Stimulated activated naive CD8-positive, alpha-beta T cell treated with anti-CD3 and anti-CD28 coated beads, Interleukin-15, amount 100 ng/mL, for 72 hours (primary cell): Measurements from ENCODE around the gene FAM168A.

Experiments
- ATAC-seq: fragments of 150-1000 bp; cut with Tn5 transposase; 2 replicates; pipeline ENCODE4 v1.10.0; 2021; ENCODE audit warnings: mild to moderate bottlenecking, moderate library complexity
- DNase-seq, 2 donors: peaks; one replicate each; pipeline ENCODE4 v3.0.0; 2021 to 2022
- H3K27ac Mint-ChIP-seq, 2 donors: one replicate each; pipeline ENCODE4 v1.8.0; 2022; ENCODE audit warnings: mild to moderate bottlenecking in 2 of 2, mixed read lengths in 2 of 2, moderate library complexity in 2 of 2
- H3K27me3 Mint-ChIP-seq: one replicate; pipeline ENCODE4 v1.8.0; 2022; ENCODE audit warnings: mixed read lengths
- H3K4me1 Mint-ChIP-seq: one replicate; pipeline ENCODE4 v1.8.0; 2022; ENCODE audit warnings: mild to moderate bottlenecking, mixed read lengths
- H3K4me3 Mint-ChIP-seq, 2 donors: one replicate each; pipeline ENCODE4 v1.8.0; 2022; ENCODE audit warnings: mild to moderate bottlenecking in 2 of 2, mixed read lengths in 2 of 2, moderate library complexity in 1 of 2
- H3K9me3 Mint-ChIP-seq, 2 donors: one replicate each; pipeline ENCODE4 v1.8.0; 2022; ENCODE audit warnings: mixed read lengths in 2 of 2

FAM168A gene

GRCh38 chr11:73396985-73397384 lies 200.9 kb downstream of the FAM168A start:
- peak overlapping the region in 1 of 2 donors; percentile 94 for H3K27ac Mint-ChIP-seq
- H3K4me1 Mint-ChIP-seq, result peaks cover 7% of the 10 kb centered on the region
- no peak for DNase-seq
- no peaks in the 10 kb centered on the region for H3K27me3 Mint-ChIP-seq
- no peak for ATAC-seq
- no peaks in the 10 kb centered on the region for H3K9me3 Mint-ChIP-seq
- no peak overlapping the region for H3K4me3 Mint-ChIP-seq

GRCh38 chr11:73396251-73396930 lies 201.5 kb downstream of the FAM168A start:
- H3K4me1 Mint-ChIP-seq, result peaks cover 7% of the 10 kb centered on the region
- H3K4me3 Mint-ChIP-seq, result no peak overlapping the region
- no peaks in the 10 kb centered on the region for H3K27me3 Mint-ChIP-seq
- peak overlapping the region; percentile 36 to 94 for H3K27ac Mint-ChIP-seq
- ATAC-seq (no peak), DNase-seq (no peak)
- no peaks in the 10 kb centered on the region for H3K9me3 Mint-ChIP-seq

- DNase-seq (no peak), ATAC-seq (no peak)
- peaks cover 7% of the 10 kb centered on the region for H3K4me1 Mint-ChIP-seq
- H3K27me3 Mint-ChIP-seq, result no peaks in the 10 kb centered on the region
- no peak overlapping the region for H3K4me3 Mint-ChIP-seq
- no peaks in the 10 kb centered on the region for H3K9me3 Mint-ChIP-seq
- H3K27ac Mint-ChIP-seq, result peak overlapping the region in 1 of 2 donors; percentile 64
Observed at GRCh38 chr11:73395297-73396208, 202.4 kb downstream of the FAM168A start.

GRCh38 chr11:73394416-73395296 lies 203.3 kb downstream of the FAM168A start:
- DNase-seq (no peak), ATAC-seq (no peak)
- peaks cover 12% of the 10 kb centered on the region for H3K4me1 Mint-ChIP-seq
- H3K4me3 Mint-ChIP-seq, result no peak overlapping the region
- H3K27ac Mint-ChIP-seq, result peak overlapping the region in 1 of 2 donors; percentile 64
- H3K9me3 Mint-ChIP-seq, result no peaks in the 10 kb centered on the region
- H3K27me3 Mint-ChIP-seq, result no peaks in the 10 kb centered on the region

GRCh38 chr11:73393479-73394415 lies 204.2 kb downstream of the FAM168A start:
- Mint-ChIP-seq H3K4me1 (peaks cover 13% of the 10 kb centered on the region), H3K27me3 (no peaks in the 10 kb centered on the region), H3K9me3 (no peaks in the 10 kb centered on the region), H3K27ac (peak overlapping the region in 1 of 2 donors; percentile 27), H3K4me3 (no peak overlapping the region)
- ATAC-seq, result peak; percentile 70
- DNase-seq, result peak; percentile 56 to 65

GRCh38 chr11:73393011-73393380 lies 204.9 kb downstream of the FAM168A start:
- H3K9me3 Mint-ChIP-seq, result no peaks in the 10 kb centered on the region
- H3K27me3 Mint-ChIP-seq, result no peaks in the 10 kb centered on the region
- H3K4me3 Mint-ChIP-seq, result no peak overlapping the region
- peak overlapping the region in 1 of 2 donors; percentile 63 for H3K27ac Mint-ChIP-seq
- DNase-seq (no peak), ATAC-seq (no peak)
- H3K4me1 Mint-ChIP-seq, result peaks cover 18% of the 10 kb centered on the region

- Mint-ChIP-seq H3K4me1 (peaks cover 24% of the 10 kb centered on the region), H3K27me3 (no peaks in the 10 kb centered on the region), H3K27ac (peak overlapping the region in 1 of 2 donors; percentile 63), H3K9me3 (no peaks in the 10 kb centered on the region), H3K4me3 (peak overlapping the region in 1 of 2 donors; percentile 31)
- no peak for ATAC-seq
- no peak for DNase-seq
Observed at GRCh38 chr11:73392108-73393010, 205.6 kb downstream of the FAM168A start.

- Mint-ChIP-seq H3K27me3 (no peaks in the 10 kb centered on the region), H3K4me3 (no peak overlapping the region), H3K27ac (peak overlapping the region in 1 of 2 donors; percentile 54), H3K9me3 (no peaks in the 10 kb centered on the region), H3K4me1 (peaks cover 30% of the 10 kb centered on the region)
- no peak for DNase-seq
- ATAC-seq, result no peak
Observed at GRCh38 chr11:73391665-73392064, 206.2 kb downstream of the FAM168A start.

- peak overlapping the region; percentile 38 to 58 for H3K27ac Mint-ChIP-seq
Observed at GRCh38 chr11:73390601-73391565, 207.0 kb downstream of the FAM168A start.

GRCh38 chr11:73389916-73390315 lies 208.0 kb downstream of the FAM168A start:
- Mint-ChIP-seq H3K9me3 (no peaks in the 10 kb centered on the region), H3K27ac (no peak overlapping the region), H3K4me1 (peaks cover 48% of the 10 kb centered on the region), H3K4me3 (no peak overlapping the region), H3K27me3 (no peaks in the 10 kb centered on the region)
- no peak for DNase-seq
- ATAC-seq, result no peak

More at GRCh38 chr11:73390601-73391565, 207.0 kb downstream of the FAM168A start:
- DNase-seq (no peak), ATAC-seq (no peak)
- no peaks in the 10 kb centered on the region for H3K9me3 Mint-ChIP-seq
- H3K27me3 Mint-ChIP-seq, result no peaks in the 10 kb centered on the region
- no peak overlapping the region for H3K4me3 Mint-ChIP-seq
- H3K4me1 Mint-ChIP-seq, result peaks cover 38% of the 10 kb centered on the region

- Mint-ChIP-seq H3K27me3 (no peaks in the 10 kb centered on the region), H3K4me3 (no peak overlapping the region), H3K4me1 (peaks cover 56% of the 10 kb centered on the region), H3K9me3 (no peaks in the 10 kb centered on the region), H3K27ac (peak overlapping the region; percentile 14 to 71)
- DNase-seq (no peak), ATAC-seq (no peak)
Observed at GRCh38 chr11:73389134-73389525, 208.8 kb downstream of the FAM168A start.

GRCh38 chr11:73388265-73389133 lies 209.4 kb downstream of the FAM168A start:
- H3K4me3 Mint-ChIP-seq, result no peak overlapping the region
- H3K9me3 Mint-ChIP-seq, result no peaks in the 10 kb centered on the region

More at GRCh38 chr11:73388265-73389133, 209.4 kb downstream of the FAM168A start:
- H3K4me1 Mint-ChIP-seq, result peaks cover 62% of the 10 kb centered on the region
- no peak for ATAC-seq
- no peak for DNase-seq
- no peaks in the 10 kb centered on the region for H3K27me3 Mint-ChIP-seq
- H3K27ac Mint-ChIP-seq, result peak overlapping the region; percentile 65 to 71
